Aorta (tissue), 5 donors: Measurements from ENCODE around the gene VSTM4. TPM values are rescaled to one million over a fixed set of nuclear protein-coding genes. Genes with fewer than 3 reads are reported as not detected.

Experiments
- ATAC-seq: fragments of 200-7000 bp; cut with Tn5 transposase; one replicate; pipeline ENCODE4 v1.9.1; 2022; ENCODE audit warnings: moderate library complexity; ENCODE audit not compliant: low FRiP score
- DNase-seq, 2 donors: peaks; one replicate each; pipeline ENCODE4 v3.0.0-alpha.2; 2020
- H3K27ac ChIP-seq, 2 donors: one replicate each; pipeline ENCODE4 v1.5.1; 2013; ENCODE audit warnings: low read length in 2 of 2, mild to moderate bottlenecking in 2 of 2, moderate library complexity in 2 of 2, control low read depth in 1 of 2, inconsistent platforms in 1 of 2, low read depth in 1 of 2
- H3K27me3 ChIP-seq, 2 donors: one replicate each; pipeline ENCODE4 v1.6.1; 2013; ENCODE audit warnings: control low read depth in 1 of 2, low read length in 1 of 2, mild to moderate bottlenecking in 1 of 2, moderate library complexity in 1 of 2; ENCODE audit not compliant: insufficient read depth in 2 of 2, control insufficient read depth in 1 of 2
- H3K36me3 ChIP-seq, 2 donors: one replicate each; pipeline ENCODE4 v1.6.1; 2013; ENCODE audit warnings: control low read depth in 1 of 2, low read length in 1 of 2, mild to moderate bottlenecking in 1 of 2; ENCODE audit not compliant: insufficient read depth in 2 of 2, control insufficient read depth in 1 of 2
- H3K4me1 ChIP-seq, 2 donors: one replicate each; pipeline ENCODE4 v1.6.1; 2013; ENCODE audit warnings: low read length in 2 of 2, control low read depth in 1 of 2, mild to moderate bottlenecking in 1 of 2, moderate library complexity in 1 of 2; ENCODE audit not compliant: insufficient read depth in 2 of 2, control insufficient read depth in 1 of 2
- H3K4me3 ChIP-seq, 2 donors: one replicate each; pipeline ENCODE4 v1.5.1; 2013; ENCODE audit warnings: low read length in 2 of 2, control low read depth in 1 of 2, mild to moderate bottlenecking in 1 of 2
- H3K9me3 ChIP-seq: one replicate; pipeline ENCODE4 v1.6.1; 2013; ENCODE audit warnings: mild to moderate bottlenecking, low read length; ENCODE audit not compliant: control insufficient read depth
- WGBS, 2 donors: extraction: QIAGEN DNeasy Blood & Tissue Kit; methylation state at CpG; one replicate each; pipeline ENCODE4 v1.1.7; 2013; 5-methylcytosine and 5-hydroxymethylcytosine counted together
- intact Hi-C, 2 donors: fragments of 100-400 bp; cut with DNase I; formaldehyde crosslinking; loops; one replicate each; pipeline versions ENCODE4 v1.14.2 to v1.15.0; 2022
- polyA plus RNA-seq, 2 donors: library from polyadenylated mRNA; stranded (reverse); fragments of 200-250 nt; gene quantifications; one replicate each; pipeline ENCODE4 v1.2.3, GENCODE V29; 2013
- total RNA-seq, 2 donors: library from RNA; stranded (reverse); fragmentation: NEBNext Ultra II Directional; extraction: Animal tissue kit (Norgen Biotek cat#: 25700); gene quantifications; one replicate each; pipeline ENCODE4 v1.2.1, GENCODE V29; 2021
- donor health status: healthy with polysubstance abuse.
- donor health status: Bipolar disorder and iron deficiency.
- donor health status: DM: no; HTN: no; CAD: no.
- donor health status: DM: no; HTN: no; CAD: no.
- donor health status: DM: yes; HTN: yes; CAD: no.

The VSTM4 gene
- total and polyA plus RNA-seq, 4 donors = 8.0 to 34.2 (median 18.0) TPM

GRCh38 chr10:49108656-49109055, 6.7 kb downstream of the VSTM4 start:
- Histone ChIP-seq H3K27ac (peak overlapping the region; percentile 6 to 28), H3K27me3 (no peaks in the 10 kb centered on the region), H3K36me3 (no peaks in the 10 kb centered on the region), H3K4me1 (peaks cover 5 to 21% of the 10 kb centered on the region in 2 donors), H3K9me3 (no peaks in the 10 kb centered on the region), H3K4me3 (no peak overlapping the region)
- intact Hi-C loops = no loop called here
- ATAC-seq = no peak
- DNase-seq = no peak
- WGBS, 2 donors = 82 to 85% methylated on average over 7 of the region's 7 CpGs

- no peak for ATAC-seq
- Histone ChIP-seq H3K9me3 (no peaks in the 10 kb centered on the region), H3K4me3 (no peak overlapping the region), H3K4me1 (peaks cover 5 to 18% of the 10 kb centered on the region in 2 donors), H3K27ac (peak overlapping the region in 1 of 2 donors; percentile 23), H3K27me3 (no peaks in the 10 kb centered on the region), H3K36me3 (no peaks in the 10 kb centered on the region)
- DNase-seq = no peak
- WGBS, 2 donors = 91 to 92% methylated on average over 8 of the region's 8 CpGs
- intact Hi-C loops = no loop called here
These were observed 7.4 kb downstream of the VSTM4 start for GRCh38 chr10:49107887-49108267.

GRCh38 chr10:49107111-49107886, 8.0 kb downstream of the VSTM4 start:
- 90% methylated on average over 17 of the region's 17 CpGs for WGBS, 2 donors
- ATAC-seq (no peak), DNase-seq (no peak)
- H3K4me1 ChIP-seq = peaks cover 5 to 17% of the 10 kb centered on the region in 2 donors
- no peaks in the 10 kb centered on the region for H3K36me3 ChIP-seq
- no peaks in the 10 kb centered on the region for H3K27me3 ChIP-seq
- no peaks in the 10 kb centered on the region for H3K9me3 ChIP-seq
- peak overlapping the region; percentile 4 to 77 for H3K27ac ChIP-seq
- intact Hi-C loops = no loop called here
- no peak overlapping the region for H3K4me3 ChIP-seq

- no peaks in the 10 kb centered on the region for H3K27me3 ChIP-seq
- peaks cover 5 to 17% of the 10 kb centered on the region in 2 donors for H3K4me1 ChIP-seq
- WGBS, 2 donors = 6% methylated on average over 7 of the region's 7 CpGs
- intact Hi-C loops = no loop called here
- H3K36me3 ChIP-seq = no peaks in the 10 kb centered on the region
- H3K9me3 ChIP-seq = no peaks in the 10 kb centered on the region
- ATAC-seq = peak; percentile 68
- no peak overlapping the region for H3K4me3 ChIP-seq
- DNase-seq = peak; percentile 75 to 84
- peak overlapping the region; percentile 4 to 77 for H3K27ac ChIP-seq
These were observed 8.9 kb downstream of the VSTM4 start for GRCh38 chr10:49106451-49106850.

- no peaks in the 10 kb centered on the region for H3K27me3 ChIP-seq
- 70 to 75% methylated on average over 4 of the region's 4 CpGs for WGBS, 2 donors
- peaks cover 5 to 17% of the 10 kb centered on the region in 2 donors for H3K4me1 ChIP-seq
- no peak overlapping the region for H3K4me3 ChIP-seq
- intact Hi-C loops = no loop called here
- DNase-seq (no peak), ATAC-seq (no peak)
- H3K36me3 ChIP-seq = no peaks in the 10 kb centered on the region
- H3K9me3 ChIP-seq = no peaks in the 10 kb centered on the region
- peak overlapping the region; percentile 88 to 89 for H3K27ac ChIP-seq
These were observed 10.2 kb downstream of the VSTM4 start for GRCh38 chr10:49105076-49105475.

- H3K4me1 ChIP-seq = peaks cover 5 to 12% of the 10 kb centered on the region in 2 donors
- no peaks in the 10 kb centered on the region for H3K27me3 ChIP-seq
- ATAC-seq (peak; percentile 76), DNase-seq (peak in 1 of 2 donors; percentile 72)
- H3K27ac ChIP-seq = peak overlapping the region; percentile 88 to 89
- intact Hi-C loops = no loop called here
- no peaks in the 10 kb centered on the region for H3K36me3 ChIP-seq
- no peak overlapping the region for H3K4me3 ChIP-seq
- no peaks in the 10 kb centered on the region for H3K9me3 ChIP-seq
- 2 to 10% methylated on average over 5 of the region's 5 CpGs for WGBS, 2 donors
These were observed 11.0 kb downstream of the VSTM4 start for GRCh38 chr10:49104323-49104722.

- intact Hi-C loops = no loop called here
- Histone ChIP-seq H3K36me3 (peaks cover 0 to 2% of the 10 kb centered on the region in 2 donors), H3K27me3 (no peaks in the 10 kb centered on the region), H3K27ac (no peak overlapping the region), H3K4me1 (peaks cover 5 to 11% of the 10 kb centered on the region in 2 donors), H3K9me3 (no peaks in the 10 kb centered on the region), H3K4me3 (no peak overlapping the region)
- 82 to 88% methylated on average over 4 of the region's 4 CpGs for WGBS, 2 donors
- DNase-seq = no peak
- ATAC-seq = no peak
These were observed 11.6 kb downstream of the VSTM4 start for GRCh38 chr10:49103761-49104160.

- ATAC-seq (no peak), DNase-seq (no peak)
- H3K36me3 ChIP-seq = peaks cover 0 to 2% of the 10 kb centered on the region in 2 donors
- H3K4me3 ChIP-seq = no peak overlapping the region
- peaks cover 0 to 3% of the 10 kb centered on the region in 2 donors for H3K4me1 ChIP-seq
- intact Hi-C loops = no loop called here
- no peaks in the 10 kb centered on the region for H3K9me3 ChIP-seq
- no peaks in the 10 kb centered on the region for H3K27me3 ChIP-seq
- no peak overlapping the region for H3K27ac ChIP-seq
- WGBS, 2 donors = 90 to 93% methylated on average over 8 of the region's 8 CpGs
These were observed 16.3 kb downstream of the VSTM4 start for GRCh38 chr10:49099046-49099445.

GRCh38 chr10:49096890-49097445, 18.4 kb downstream of the VSTM4 start:
- H3K4me1 ChIP-seq = peaks cover 0 to 3% of the 10 kb centered on the region in 2 donors
- ATAC-seq (no peak), DNase-seq (no peak)
- H3K27me3 ChIP-seq = no peaks in the 10 kb centered on the region
- no peak overlapping the region for H3K27ac ChIP-seq
- no peak overlapping the region for H3K4me3 ChIP-seq
- 78 to 82% methylated on average over 8 of the region's 8 CpGs for WGBS, 2 donors
- H3K9me3 ChIP-seq = no peaks in the 10 kb centered on the region
- intact Hi-C loops = no loop called here
- peaks cover 0 to 2% of the 10 kb centered on the region in 2 donors for H3K36me3 ChIP-seq
